SK-N-SH (cell line): ENCODE measurements around the gene PET100.

ENCODE experiments used
- CTCF ChIP-seq: fragments of 200-600 bp; sonication (generic); IDR thresholded peaks from 2 replicates; pipeline ENCODE4 v1.6.1; 2017; ENCODE audit warnings: antibody characterized with exemption, mild to moderate bottlenecking, moderate library complexity
- FOXM1 ChIP-seq: IDR thresholded peaks from 2 replicates; pipeline ENCODE4 v1.4.0; 2012; ENCODE audit warnings: low read depth, mild to moderate bottlenecking
- MAX ChIP-seq: IDR thresholded peaks from 2 replicates; pipeline ENCODE4 v1.4.0; 2012; ENCODE audit warnings: low read depth
- PBX3 ChIP-seq: IDR thresholded peaks from 2 replicates; pipeline ENCODE4; 2012
- RAD21 ChIP-seq: IDR thresholded peaks from 2 replicates; pipeline ENCODE4 v1.6.1; 2012; ENCODE audit warnings: mild to moderate bottlenecking, low read length
- RFX5 ChIP-seq: IDR thresholded peaks from 2 replicates; pipeline ENCODE4 v1.6.1; 2012; ENCODE audit warnings: mild to moderate bottlenecking, improper control_type of control experiment, low read length

GRCh38 chr19:7644550-7644877, 14.9 kb downstream of the PET100 start:
- TF ChIP-seq CTCF (no peak), RFX5 (no peak), MAX (no peak), FOXM1 (no peak), RAD21 (no peak), PBX3 (no peak)
